Epithelial cell of esophagus (primary cell): ENCODE measurements around the gene AIG1.

Experiments used
- DNase-seq: peaks from one replicate; pipeline ENCODE4 v3.0.0; 2010; ENCODE audit warnings: low read depth
- H3K4me3 ChIP-seq: 2 replicates; pipeline ENCODE4 v1.5.1; 2011; ENCODE audit warnings: mild to moderate bottlenecking, low read length, control low read depth
- CTCF ChIP-seq: IDR thresholded peaks from 2 replicates; pipeline ENCODE4 v1.5.1; 2011; ENCODE audit warnings: low read depth, mild to moderate bottlenecking, low read length, control low read depth, inconsistent platforms; ENCODE audit not compliant: insufficient read depth; ENCODE audit errors: missing control alignments

AIG1 gene

GRCh38 chr6:143385636-143386035 lies 324.9 kb downstream of the AIG1 start:
- TF ChIP-seq CTCF = no peak
- no peak for DNase-seq
- no peak overlapping the region for H3K4me3 ChIP-seq

DNA sequence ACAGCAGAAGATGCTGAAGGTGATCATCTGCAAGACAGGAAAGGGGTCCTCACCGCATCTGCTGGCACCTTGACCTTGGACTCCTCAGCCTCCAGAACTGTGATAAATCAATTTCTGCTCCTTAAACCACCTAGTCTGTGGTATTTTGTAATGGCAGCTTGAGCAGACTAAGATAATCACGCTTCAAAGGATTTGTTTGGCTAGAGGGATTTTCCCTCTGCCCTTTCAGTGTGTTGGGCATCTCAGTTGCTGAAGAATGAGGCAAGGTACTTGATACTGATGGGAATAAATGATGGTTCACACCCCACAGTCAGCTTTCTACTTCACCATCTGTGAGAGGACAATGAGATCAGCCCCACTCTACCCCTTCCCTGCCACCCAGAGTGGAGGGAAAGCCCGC lies 329.6 kb downstream of the AIG1 start:
- no peak overlapping the region for H3K4me3 ChIP-seq
- no peak for TF ChIP-seq CTCF
- DNase-seq = no peak
